ENCODE results near the gene JAZF1.

Gene JAZF1

DNA sequence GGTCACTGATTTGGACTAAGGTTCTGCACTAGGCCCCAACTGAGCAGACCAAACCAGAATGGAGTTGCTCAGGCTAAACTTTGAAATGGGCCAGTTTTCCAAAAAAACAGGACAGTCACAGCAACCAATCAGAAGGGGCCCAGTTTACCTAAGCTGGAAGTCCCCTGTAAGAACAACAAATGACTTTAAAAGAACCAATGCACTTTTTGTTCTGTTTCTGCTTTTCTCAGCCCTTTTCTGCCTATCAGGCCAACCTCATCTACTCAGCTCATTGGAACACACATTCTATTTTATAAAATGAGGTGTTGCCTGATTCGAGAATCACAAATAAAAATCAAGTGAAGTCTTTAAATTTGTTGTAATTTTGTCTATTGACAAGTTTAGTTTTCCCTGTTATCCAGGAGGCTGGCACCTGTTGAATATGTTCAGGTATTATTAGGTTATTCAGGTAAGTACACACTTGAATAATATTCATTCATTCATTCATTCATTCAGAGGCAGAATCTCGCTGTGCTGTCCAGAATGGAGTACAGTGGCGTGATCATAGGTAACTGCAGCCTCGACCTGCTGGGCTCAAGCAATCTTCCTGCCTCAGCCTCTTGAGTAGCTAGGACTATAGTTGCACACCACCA, 271.9 kb downstream of the JAZF1 start:
- H3K9me2 ChIP-seq (ENCODE audit: low read depth, low read length), result no peaks in the 10 kb centered on the region
- H3F3A ChIP-seq (ENCODE audit: insufficient read depth, low read length), result no peaks in the 10 kb centered on the region
- H3K79me2 ChIP-seq (ENCODE audit: insufficient read depth, low read length), result no peaks in the 10 kb centered on the region
- H3K36me3 ChIP-seq (ENCODE audit: insufficient read depth, low read length), result no peaks in the 10 kb centered on the region
- H3K4me3 ChIP-seq (ENCODE audit: low read depth, low read length, poor library complexity, severe bottlenecking), result no peak overlapping the region
- H3K27me3 ChIP-seq (ENCODE audit: insufficient read depth, low read length), result no peaks in the 10 kb centered on the region
- TF ChIP-seq, protein P1, sequence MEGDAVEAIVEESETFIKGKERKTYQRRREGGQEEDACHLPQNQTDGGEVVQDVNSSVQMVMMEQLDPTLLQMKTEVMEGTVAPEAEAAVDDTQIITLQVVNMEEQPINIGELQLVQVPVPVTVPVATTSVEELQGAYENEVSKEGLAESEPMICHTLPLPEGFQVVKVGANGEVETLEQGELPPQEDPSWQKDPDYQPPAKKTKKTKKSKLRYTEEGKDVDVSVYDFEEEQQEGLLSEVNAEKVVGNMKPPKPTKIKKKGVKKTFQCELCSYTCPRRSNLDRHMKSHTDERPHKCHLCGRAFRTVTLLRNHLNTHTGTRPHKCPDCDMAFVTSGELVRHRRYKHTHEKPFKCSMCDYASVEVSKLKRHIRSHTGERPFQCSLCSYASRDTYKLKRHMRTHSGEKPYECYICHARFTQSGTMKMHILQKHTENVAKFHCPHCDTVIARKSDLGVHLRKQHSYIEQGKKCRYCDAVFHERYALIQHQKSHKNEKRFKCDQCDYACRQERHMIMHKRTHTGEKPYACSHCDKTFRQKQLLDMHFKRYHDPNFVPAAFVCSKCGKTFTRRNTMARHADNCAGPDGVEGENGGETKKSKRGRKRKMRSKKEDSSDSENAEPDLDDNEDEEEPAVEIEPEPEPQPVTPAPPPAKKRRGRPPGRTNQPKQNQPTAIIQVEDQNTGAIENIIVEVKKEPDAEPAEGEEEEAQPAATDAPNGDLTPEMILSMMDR (IDR thresholded peaks at IDR 0.05; ENCODE audit: low read length), result no peak
- no peak for TF ChIP-seq EZH2 (IDR thresholded peaks at IDR 0.05; ENCODE audit: borderline replicate concordance, low read length)
- H3K27ac ChIP-seq (ENCODE audit: low read depth, low read length, poor library complexity, severe bottlenecking), result peak overlapping the region; percentile 45
- H3K9me3 ChIP-seq (ENCODE audit: low read length), result no peaks in the 10 kb centered on the region
- H3K4me1 ChIP-seq (ENCODE audit: insufficient read depth, low read length, severe bottlenecking), result peaks cover 34% of the 10 kb centered on the region
- no peaks in the 10 kb centered on the region for H4K20me1 ChIP-seq (ENCODE audit: insufficient read depth, low read length)
- H2AFZ ChIP-seq (ENCODE audit: low read length), result no peak overlapping the region
- no peak overlapping the region; the same call in 1 of the 2 replicates for H3K4me2 ChIP-seq (ENCODE audit: low read length)
- no peak overlapping the region for H3K9ac ChIP-seq (ENCODE audit: low read length)

DNA sequence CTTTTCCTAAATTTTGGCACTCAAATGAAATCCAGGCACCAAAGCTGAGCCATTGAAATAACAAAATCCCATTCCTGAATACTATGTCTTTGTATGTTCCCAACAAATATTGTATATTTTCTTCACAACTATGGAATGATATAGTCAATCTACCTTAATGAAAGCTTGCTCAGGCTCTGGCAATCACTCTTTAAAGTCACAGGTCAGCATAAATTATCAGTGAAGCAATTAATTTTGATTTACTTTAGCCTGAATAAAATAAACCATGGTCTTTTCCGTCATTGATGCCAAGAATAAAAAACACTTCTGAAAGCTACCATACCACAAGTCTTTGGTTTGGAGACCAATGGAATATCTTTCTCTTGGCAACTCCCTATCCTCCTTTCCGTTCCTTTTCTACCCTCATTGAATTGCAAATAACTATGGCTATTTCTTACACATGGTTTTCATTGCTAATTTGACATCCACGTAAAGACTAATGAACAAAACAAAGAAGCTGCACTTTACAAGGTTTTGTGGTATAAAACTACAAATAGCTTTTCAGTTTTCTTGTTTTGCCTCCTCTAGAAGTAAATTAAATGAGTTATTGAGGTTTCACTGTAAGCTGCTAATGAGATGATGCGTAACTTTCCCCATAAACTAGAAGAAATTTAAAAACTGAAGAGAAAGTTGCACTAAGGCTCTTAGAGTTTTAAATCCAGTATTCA, 274.1 kb downstream of the JAZF1 start:
- no peak for TF ChIP-seq EZH2 (IDR thresholded peaks at IDR 0.05; ENCODE audit: borderline replicate concordance, low read length)
- TF ChIP-seq, protein P1 (IDR thresholded peaks at IDR 0.05; ENCODE audit: low read length), result no peak
- Histone ChIP-seq H3K4me1 (ENCODE audit: insufficient read depth, low read length, severe bottlenecking) (peaks cover 33% of the 10 kb centered on the region), H3K79me2 (ENCODE audit: insufficient read depth, low read length) (no peaks in the 10 kb centered on the region), H3K4me2 (ENCODE audit: low read length) (no peak overlapping the region), H2AFZ (ENCODE audit: low read length) (no peak overlapping the region), H3K27ac (ENCODE audit: low read depth, low read length, poor library complexity, severe bottlenecking) (no peak overlapping the region), H3K9me3 (ENCODE audit: low read length) (no peaks in the 10 kb centered on the region), H3K9me2 (ENCODE audit: low read depth, low read length) (no peaks in the 10 kb centered on the region), H3K9ac (ENCODE audit: low read length) (no peak overlapping the region), H3F3A (ENCODE audit: insufficient read depth, low read length) (no peaks in the 10 kb centered on the region), H3K4me3 (ENCODE audit: low read depth, low read length, poor library complexity, severe bottlenecking) (no peak overlapping the region), H4K20me1 (ENCODE audit: insufficient read depth, low read length) (no peaks in the 10 kb centered on the region), H3K36me3 (ENCODE audit: insufficient read depth, low read length) (no peaks in the 10 kb centered on the region), H3K27me3 (ENCODE audit: insufficient read depth, low read length) (no peaks in the 10 kb centered on the region)

DNA sequence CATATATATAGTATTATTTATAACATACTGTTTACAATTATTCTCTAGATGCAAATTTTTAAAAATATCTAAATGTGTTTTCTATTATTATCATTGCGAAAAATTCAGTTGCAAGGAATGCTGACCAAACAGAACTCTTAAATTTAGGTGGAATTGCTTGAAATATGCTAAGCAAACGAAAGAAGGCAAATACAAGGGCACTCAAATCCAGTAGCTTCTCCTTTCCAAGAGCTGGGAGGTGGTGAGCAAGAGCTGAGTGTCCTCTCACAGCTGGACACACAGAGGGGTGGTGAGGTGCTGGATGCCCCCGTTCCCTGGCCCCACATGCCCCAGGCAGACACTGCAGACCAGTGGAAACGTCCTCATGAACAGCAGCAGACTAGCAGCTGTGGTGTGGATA, 274.6 kb downstream of the JAZF1 start:
- Histone ChIP-seq H3K4me3 (ENCODE audit: low read depth, low read length, poor library complexity, severe bottlenecking) (no peak overlapping the region), H3K9ac (ENCODE audit: low read length) (no peak overlapping the region), H3K36me3 (ENCODE audit: insufficient read depth, low read length) (no peaks in the 10 kb centered on the region), H3K9me3 (ENCODE audit: low read length) (no peaks in the 10 kb centered on the region), H3K4me2 (ENCODE audit: low read length) (no peak overlapping the region), H3K9me2 (ENCODE audit: low read depth, low read length) (no peaks in the 10 kb centered on the region), H3K27me3 (ENCODE audit: insufficient read depth, low read length) (no peaks in the 10 kb centered on the region), H3K27ac (ENCODE audit: low read depth, low read length, poor library complexity, severe bottlenecking) (no peak overlapping the region), H3K4me1 (ENCODE audit: insufficient read depth, low read length, severe bottlenecking) (peaks cover 39% of the 10 kb centered on the region), H4K20me1 (ENCODE audit: insufficient read depth, low read length) (no peaks in the 10 kb centered on the region), H3K79me2 (ENCODE audit: insufficient read depth, low read length) (no peaks in the 10 kb centered on the region), H2AFZ (ENCODE audit: low read length) (no peak overlapping the region), H3F3A (ENCODE audit: insufficient read depth, low read length) (no peaks in the 10 kb centered on the region)
- TF ChIP-seq, protein P1 (IDR thresholded peaks at IDR 0.05; ENCODE audit: low read length), result no peak
- no peak for TF ChIP-seq EZH2 (IDR thresholded peaks at IDR 0.05; ENCODE audit: borderline replicate concordance, low read length)

Measured in OCI-LY1 (cell line).